Caco-2 (cell line): ENCODE results near the gene CXCL5. TPM values are rescaled to one million over a fixed set of nuclear protein-coding genes. Genes with fewer than 3 reads are reported as not detected.

Experiments used
- BruUV-seq: library from RNA; stranded (reverse); fragments of 400-500 nt; replicated peaks from 2 replicates; lab custom pipeline; 2021; lab: Mats Ljungman, UMichigan
- CTCF ChIA-PET: fragments of 300-600 bp; sonication (Branson Sonifier 250); formaldehyde crosslinking; loops from one replicate; lab custom pipeline; 2022; ENCODE audit warnings: antibody characterized with exemption; lab: Charles Lee
- POLR2A ChIA-PET: fragments of 300-600 bp; sonication (Branson Sonifier 250); formaldehyde crosslinking; loops from one replicate; lab custom pipeline; 2022; ENCODE audit warnings: antibody characterized with exemption; lab: Charles Lee
- DNase-seq, 2 experiments: peaks; one replicate each; pipeline versions ENCODE4 v3.0.0 to v3.0.0-alpha.2; 2020 to 2022
- H3K27me3 ChIP-seq: replicated peaks from 2 replicates; pipeline ENCODE4 v1.6.0; 2011; ENCODE audit warnings: low read length; ENCODE audit not compliant: control insufficient read depth, insufficient read depth
- H3K36me3 ChIP-seq: 2 replicates; pipeline ENCODE4 v1.5.1; 2011; ENCODE audit warnings: low read length; ENCODE audit not compliant: control insufficient read depth, insufficient read depth
- H3K4me1 ChIP-seq: fragments of 250-450 bp; sonication (Bioruptor Pico); 2 replicates; pipeline ENCODE4 v1.5.1; 2020; ENCODE audit warnings: mild to moderate bottlenecking
- H3K4me3 ChIP-seq: 2 replicates; pipeline ENCODE4 v1.5.1; 2011; ENCODE audit warnings: low read depth, mild to moderate bottlenecking, control low read depth, low read length
- H3K9me3 ChIP-seq: fragments of 250-450 bp; sonication (Bioruptor Pico); 2 replicates; pipeline ENCODE4 v1.5.1; 2020; ENCODE audit warnings: mild to moderate bottlenecking, moderate library complexity
- H3K27ac Mint-ChIP-seq: one replicate; pipeline ENCODE4 v1.8.0; 2022; ENCODE audit warnings: mixed read lengths; ENCODE audit not compliant: unreplicated experiment
- H3K27me3 Mint-ChIP-seq: one replicate; pipeline ENCODE4 v1.8.0; 2022; ENCODE audit warnings: mixed read lengths; ENCODE audit not compliant: insufficient read depth, unreplicated experiment
- H3K36me3 Mint-ChIP-seq: one replicate; pipeline ENCODE4 v1.8.0; 2022; ENCODE audit warnings: mild to moderate bottlenecking, mixed read lengths; ENCODE audit not compliant: insufficient read depth, unreplicated experiment
- H3K4me1 Mint-ChIP-seq: one replicate; pipeline ENCODE4 v1.8.0; 2022; ENCODE audit warnings: low read depth, mixed read lengths; ENCODE audit not compliant: unreplicated experiment
- H3K4me3 Mint-ChIP-seq: one replicate; pipeline ENCODE4 v1.8.0; 2022; ENCODE audit warnings: mild to moderate bottlenecking, moderate library complexity, mixed read lengths; ENCODE audit not compliant: unreplicated experiment
- H3K9me3 Mint-ChIP-seq: one replicate; pipeline ENCODE4 v1.8.0; 2022; ENCODE audit warnings: mixed read lengths; ENCODE audit not compliant: unreplicated experiment
- CTCF ChIP-seq, 2 experiments: fragments of 200-600 bp in 1 of 2; IDR thresholded peaks; 1 replicate in 1 of 2; 2 replicates in 1 of 2; pipeline versions ENCODE4 v1.5.1 to v1.8.0; 2011 to 2022; ENCODE audit warnings: antibody characterized with exemption in 1 of 2, control low read depth in 1 of 2, inconsistent platforms in 1 of 2, low read depth in 1 of 2, low read length in 1 of 2, mild to moderate bottlenecking in 1 of 2, moderate library complexity in 1 of 2; ENCODE audit not compliant: insufficient read depth in 1 of 2, severe bottlenecking in 1 of 2, unreplicated experiment in 1 of 2
- intact Hi-C: fragments of 100-400 bp; cut with micrococcal nuclease; formaldehyde crosslinking; loops from one replicate; pipeline ENCODE4 v1.10.0; 2022; ENCODE audit not compliant: unreplicated experiment
- total RNA-seq: library from RNA; stranded (reverse); gene quantifications from 2 replicates; pipeline ENCODE4 v1.2.3, GENCODE V29; 2022

Gene CXCL5
- total RNA-seq, 1 experiment from 2014 or later = not detected

- Mint-ChIP-seq H3K4me3 (no peak overlapping the region), H3K9me3 (no peaks in the 10 kb centered on the region), H3K27me3 (no peaks in the 10 kb centered on the region), H3K4me1 (peaks cover 12% of the 10 kb centered on the region), H3K27ac (no peak overlapping the region), H3K36me3 (no peaks in the 10 kb centered on the region)
- H3K4me3 ChIP-seq = no peak overlapping the region
- DNase-seq = no peak
- ChIA-PET POLR2A (no interaction called here), CTCF (interaction anchor here (0.8 kb wide), 1 partner anchor 11 kb away, joined by 3 read pairs; no protein-coding TSS in a partner anchor)
- no TSS peak for BruUV-seq
- H3K36me3 ChIP-seq = no peaks in the 10 kb centered on the region
- no peaks in the 10 kb centered on the region for H3K4me1 ChIP-seq
- H3K27me3 ChIP-seq = no peaks in the 10 kb centered on the region
- no peaks in the 10 kb centered on the region for H3K9me3 ChIP-seq
- intact Hi-C loops = no loop called here
- no peak for TF ChIP-seq CTCF (IDR thresholded peaks at IDR 0.05; ENCODE audit: insufficient read depth in 1 of 2, low read depth in 1 of 2, low read length in 1 of 2, severe bottlenecking in 1 of 2, unreplicated experiment in 1 of 2)
Observed at GRCh38 chr4:74045247-74045646, 46.8 kb upstream of the CXCL5 start.

- H3K27me3 ChIP-seq = no peaks in the 10 kb centered on the region
- H3K9me3 ChIP-seq = no peaks in the 10 kb centered on the region
- DNase-seq = no peak
- H3K36me3 Mint-ChIP-seq = no peaks in the 10 kb centered on the region
- intact Hi-C loops = no loop called here
- no peaks in the 10 kb centered on the region for H3K9me3 Mint-ChIP-seq
- no peaks in the 10 kb centered on the region for H3K4me1 ChIP-seq
- no peak overlapping the region for H3K4me3 ChIP-seq
- no TSS peak for BruUV-seq
- H3K27ac Mint-ChIP-seq = no peak overlapping the region
- H3K4me1 Mint-ChIP-seq = peaks cover 15% of the 10 kb centered on the region
- H3K4me3 Mint-ChIP-seq = no peak overlapping the region
- no peaks in the 10 kb centered on the region for H3K27me3 Mint-ChIP-seq
- POLR2A ChIA-PET = interaction anchor here (0.6 kb wide), 1 partner anchor 97 kb away, joined by 3 read pairs; no protein-coding TSS in a partner anchor
- TF ChIP-seq CTCF (IDR thresholded peaks at IDR 0.05; ENCODE audit: insufficient read depth in 1 of 2, low read depth in 1 of 2, low read length in 1 of 2, severe bottlenecking in 1 of 2, unreplicated experiment in 1 of 2) = no peak
- CTCF ChIA-PET = interaction anchor here (0.8 kb wide), 1 partner anchor 12 kb away, joined by 3 read pairs; no protein-coding TSS in a partner anchor
- H3K36me3 ChIP-seq = no peaks in the 10 kb centered on the region
Observed at GRCh38 chr4:74044677-74045076, 46.2 kb upstream of the CXCL5 start.

GRCh38 chr4:74042681-74043080 is 44.2 kb upstream of the CXCL5 start:
- intact Hi-C loops = loop anchor here (1.0 kb wide), 2 partner anchors 57 to 92 kb away; partner anchors contain the start of gene CXCL2
- no peaks in the 10 kb centered on the region for H3K36me3 ChIP-seq
- BruUV-seq = no TSS peak
- peaks cover 15% of the 10 kb centered on the region for H3K4me1 Mint-ChIP-seq
- ChIA-PET CTCF (interaction anchor here (1.7 to 1.8 kb wide), 2 partner anchors 57 to 92 kb away, joined by 5 to 6 read pairs; partner anchors contain the start of gene CXCL2), POLR2A (no interaction called here)
- no peaks in the 10 kb centered on the region for H3K36me3 Mint-ChIP-seq
- H3K9me3 ChIP-seq = no peaks in the 10 kb centered on the region
- H3K27me3 ChIP-seq = no peaks in the 10 kb centered on the region
- TF ChIP-seq CTCF (IDR thresholded peaks at IDR 0.05; ENCODE audit: insufficient read depth in 1 of 2, low read depth in 1 of 2, low read length in 1 of 2, severe bottlenecking in 1 of 2, unreplicated experiment in 1 of 2) = peak; percentile 20 to 43
- no peak overlapping the region for H3K4me3 ChIP-seq
- H3K4me3 Mint-ChIP-seq = no peak overlapping the region
- H3K27me3 Mint-ChIP-seq = no peaks in the 10 kb centered on the region
- H3K9me3 Mint-ChIP-seq = no peaks in the 10 kb centered on the region
- no peaks in the 10 kb centered on the region; the same call in 1 of the 2 replicates for H3K4me1 ChIP-seq
- H3K27ac Mint-ChIP-seq = no peak overlapping the region
- DNase-seq = peak; percentile 39 to 47
